Colon (tissue), 2 donors: ENCODE results near the gene ATP2B3.
A peak's percentile ranks its signal among the peaks of the same experiment; 100 is the strongest.
"Not testable (repeated sequence)": the region's sequence is repeated elsewhere in the genome, so short reads cannot be mapped to it uniquely, and the experiment has no call there.

ENCODE experiments used
- FAIRE-seq: peaks from 2 replicates; lab custom pipeline; 2012; peaks lifted over from hg19 to GRCh38; lab: Jason Lieb, UNC
- donor health status: control.
- donor health status: control.

The ATP2B3 gene

DNA sequence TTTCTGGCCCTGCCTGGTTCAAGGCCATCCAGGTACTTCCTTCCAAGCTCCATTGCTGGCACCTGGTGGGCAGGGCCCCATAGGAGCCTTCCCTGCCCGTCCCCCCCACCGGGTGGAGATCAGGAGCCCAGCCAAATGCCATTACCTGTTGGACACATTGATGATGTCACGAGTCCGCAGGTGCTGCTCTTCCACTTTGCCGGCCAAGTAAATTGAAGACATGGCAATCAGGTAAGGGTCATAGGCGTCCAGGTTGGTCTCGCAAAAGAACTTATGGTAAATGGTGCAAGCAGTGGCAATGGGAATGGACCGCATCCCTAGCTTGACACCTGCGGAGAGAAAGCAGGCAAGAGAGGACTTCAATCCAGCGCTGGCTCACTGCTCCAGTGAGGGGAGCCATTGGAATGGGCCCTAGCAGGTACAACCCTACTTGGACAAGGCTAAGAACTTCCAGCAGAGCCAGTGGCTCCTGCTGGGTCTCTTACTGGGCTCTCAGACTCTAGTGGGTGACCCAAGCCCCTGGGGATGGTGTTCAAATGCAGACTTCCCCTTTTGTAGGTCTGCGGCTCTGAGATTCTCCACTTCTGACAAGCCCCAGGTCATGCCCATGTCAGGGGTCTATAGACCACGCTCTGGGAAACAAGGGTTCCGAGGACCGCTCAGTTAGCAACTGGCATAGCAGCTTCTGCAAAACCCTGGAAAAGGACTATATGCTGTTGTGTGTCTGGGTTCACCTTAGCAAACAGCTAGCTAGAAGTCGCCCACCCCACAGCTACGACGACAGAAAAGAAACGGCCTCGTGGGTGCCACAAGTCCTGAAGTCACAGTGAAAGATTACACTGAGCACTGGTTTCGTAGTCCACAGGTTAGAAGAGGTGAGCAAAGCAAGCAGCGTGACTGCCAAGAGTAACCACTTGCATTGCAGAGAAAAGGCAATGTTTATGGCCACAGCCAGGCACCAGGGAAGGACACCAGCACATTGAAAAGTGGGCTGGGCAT, 78.7 kb downstream of the ATP2B3 start:
- no peak for FAIRE-seq

DNA sequence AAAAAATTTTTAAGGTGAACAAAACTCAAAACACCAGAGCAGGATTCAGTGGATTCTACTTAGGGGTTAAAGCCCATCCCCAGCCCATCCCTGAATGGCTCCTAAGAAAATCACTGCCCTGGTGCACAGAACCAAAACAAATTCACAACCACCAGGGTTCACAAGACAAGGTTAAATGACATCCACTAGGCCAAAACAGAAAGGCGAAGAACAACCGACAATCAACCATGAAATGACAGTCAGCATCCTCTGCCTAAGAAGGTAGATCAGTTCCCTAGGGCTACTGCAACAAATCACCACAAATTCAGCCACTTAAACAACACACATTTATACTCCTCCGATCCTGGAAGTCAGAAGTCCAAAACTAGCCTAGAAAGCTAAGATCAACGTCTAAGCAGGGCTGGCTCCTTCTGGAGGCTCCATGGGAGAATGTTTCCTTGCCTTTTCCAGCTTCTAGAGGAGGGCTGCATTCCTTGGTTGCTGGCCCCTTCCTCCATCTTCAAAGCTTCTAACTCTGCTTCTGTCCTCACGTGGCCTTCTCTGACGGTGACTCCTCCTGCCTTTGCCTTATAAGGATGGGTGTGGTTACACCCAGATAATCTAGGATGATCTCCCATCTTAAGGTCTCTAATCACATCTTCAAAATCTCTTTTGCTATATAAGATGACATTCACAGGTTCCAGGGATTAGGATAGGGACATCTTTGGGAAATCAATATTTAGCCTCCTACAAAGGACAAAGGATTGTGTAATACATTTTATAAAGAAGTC, 79.7 kb downstream of the ATP2B3 start:
- peak; percentile 14 for FAIRE-seq

DNA sequence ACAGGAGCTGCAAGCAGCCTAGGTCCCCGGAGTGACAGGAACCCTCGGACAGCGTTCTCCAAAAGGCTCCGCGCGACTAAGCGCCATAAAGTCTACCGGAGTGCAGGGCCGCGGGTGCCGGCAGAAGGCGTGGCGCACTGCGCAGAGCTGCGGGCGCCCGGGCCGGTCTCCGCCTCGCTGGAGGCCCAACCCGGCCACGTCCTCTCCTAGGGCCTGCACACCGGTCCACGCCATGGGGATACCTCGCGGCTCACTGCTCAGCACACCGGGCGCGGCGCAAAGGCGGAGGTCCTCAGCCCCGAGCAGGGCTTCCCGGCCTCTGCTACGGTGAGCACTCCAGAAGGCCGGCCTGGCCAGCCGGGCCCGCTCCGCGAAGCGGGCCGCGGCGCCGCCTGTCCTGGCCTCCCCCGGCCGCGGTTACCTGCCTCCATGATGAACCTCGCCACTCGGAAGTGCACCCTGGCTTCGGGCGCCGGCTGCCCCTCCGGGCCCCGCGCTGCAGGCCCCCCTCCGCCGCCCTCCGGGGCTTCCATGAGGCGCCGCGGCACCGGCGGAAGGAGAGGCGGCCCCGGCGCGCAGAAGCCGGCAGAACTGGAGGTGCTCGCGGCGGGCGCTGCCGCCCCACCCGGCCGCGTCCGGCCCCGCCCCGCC, 81.2 kb downstream of the ATP2B3 start, which contains the start of gene CCNQ:
Gene CCNQ, minus strand, starts transcription at position 599 of the 651 bp plus-strand sequence. Its CDS starts 66 bp downstream, at position 533.
- no peak for FAIRE-seq

DNA sequence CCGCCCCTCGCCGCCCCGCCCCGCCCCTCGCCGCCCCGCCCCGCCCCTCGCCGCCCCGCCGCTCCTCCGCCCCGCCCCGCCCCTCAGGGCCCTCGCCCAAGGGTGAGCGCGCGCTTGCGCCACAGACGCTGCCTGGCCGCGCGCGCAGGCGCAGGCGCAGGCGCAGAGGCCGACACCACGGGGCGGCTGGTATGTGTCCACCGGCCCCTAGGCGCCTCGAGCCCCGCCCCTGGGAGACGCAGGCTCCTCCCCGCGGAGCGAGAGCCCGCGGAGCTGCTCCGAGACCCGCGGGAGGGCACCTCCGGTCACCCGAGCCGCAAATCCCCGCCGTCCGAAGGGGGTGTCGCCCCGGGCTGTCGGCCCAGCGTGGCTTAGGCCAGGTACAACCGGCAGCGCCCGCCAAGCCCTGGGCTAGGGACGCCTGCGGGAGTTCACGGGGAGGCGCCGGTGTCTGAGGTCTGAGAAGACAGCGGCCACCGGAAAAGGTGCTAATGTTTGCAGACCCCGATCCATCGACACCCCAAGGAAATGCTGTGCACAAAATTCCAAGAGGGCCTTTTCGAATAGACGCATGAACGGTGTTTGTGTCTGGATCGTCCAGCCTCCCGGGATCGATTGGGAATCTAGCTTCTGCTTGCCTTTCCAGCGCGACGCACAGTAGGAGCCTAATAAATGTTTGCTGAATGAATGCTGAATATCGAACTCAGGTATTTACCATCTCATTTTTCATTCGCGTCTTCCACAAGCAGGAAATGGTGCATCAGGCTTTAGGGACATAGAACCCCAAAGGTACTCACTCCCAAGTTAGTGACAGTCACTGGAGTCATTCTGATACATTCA, 82.0 kb downstream of the ATP2B3 start:
- no peak for FAIRE-seq

DNA sequence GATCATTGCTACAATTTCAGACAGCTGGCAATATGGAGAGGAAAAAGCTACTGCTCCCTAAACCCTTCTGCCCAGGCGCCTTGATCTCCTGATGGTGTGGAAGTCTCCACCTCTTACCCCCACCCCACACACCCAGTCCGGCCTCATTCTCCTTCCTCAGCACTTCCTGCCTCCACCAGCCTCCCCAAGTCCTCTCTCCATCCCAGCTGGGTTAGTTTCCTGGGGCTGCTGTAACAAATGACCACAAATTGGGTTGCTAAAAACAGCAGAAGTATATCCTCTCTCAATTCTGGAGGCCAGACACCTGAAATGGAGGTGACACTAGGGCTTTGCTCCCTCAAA, 82.6 kb downstream of the ATP2B3 start:
- no peak for FAIRE-seq

DNA sequence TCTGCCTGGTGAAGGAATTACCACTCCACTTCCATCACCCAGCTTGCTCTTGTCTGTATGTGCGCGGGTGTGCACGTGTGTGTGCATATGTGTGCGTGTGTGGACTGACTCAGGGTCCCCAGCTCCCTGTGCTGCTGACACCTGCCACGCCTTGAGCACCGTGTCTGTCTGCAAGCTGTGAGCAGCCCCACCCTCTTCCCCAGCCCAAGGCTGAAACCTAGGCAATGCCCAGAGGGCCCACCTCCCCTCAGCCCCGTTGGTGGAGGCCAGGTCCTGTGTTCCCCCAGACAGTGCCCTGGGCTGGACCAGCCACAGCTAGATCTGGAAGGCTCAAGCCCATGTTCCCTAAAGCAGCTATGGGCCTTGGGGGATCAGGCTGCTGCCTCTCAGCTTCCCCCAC, 83.5 kb downstream of the ATP2B3 start:
- no peak for FAIRE-seq

DNA sequence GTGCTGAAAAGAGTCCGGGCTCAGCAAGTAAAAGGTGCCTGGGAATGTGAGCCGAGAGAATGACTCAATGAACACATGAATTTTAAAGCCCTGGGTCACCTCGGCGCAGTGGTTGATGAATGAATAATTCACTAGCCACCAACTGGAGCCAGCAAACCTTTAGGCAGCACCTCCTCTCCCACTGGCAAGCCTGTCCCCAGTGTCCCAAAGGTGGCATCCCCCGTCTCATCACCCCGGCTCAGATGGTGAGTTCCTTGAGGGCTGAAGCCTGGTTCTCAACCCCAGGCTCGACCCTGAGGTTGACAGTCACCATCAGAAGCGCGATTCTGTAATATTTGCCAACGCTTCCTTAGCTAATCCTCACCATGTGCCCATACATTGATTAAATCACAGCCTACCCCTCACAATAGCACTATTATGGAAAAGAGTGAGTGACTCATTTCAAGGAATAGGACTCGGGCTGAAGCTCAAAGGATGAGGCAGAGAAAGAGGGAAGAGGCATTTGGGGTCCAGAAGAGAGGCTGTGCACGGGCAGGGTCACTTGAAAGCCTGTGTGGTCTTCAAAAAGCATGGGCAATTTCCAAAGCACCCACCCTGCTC, 84.2 kb downstream of the ATP2B3 start:
- FAIRE-seq: no peak

DNA sequence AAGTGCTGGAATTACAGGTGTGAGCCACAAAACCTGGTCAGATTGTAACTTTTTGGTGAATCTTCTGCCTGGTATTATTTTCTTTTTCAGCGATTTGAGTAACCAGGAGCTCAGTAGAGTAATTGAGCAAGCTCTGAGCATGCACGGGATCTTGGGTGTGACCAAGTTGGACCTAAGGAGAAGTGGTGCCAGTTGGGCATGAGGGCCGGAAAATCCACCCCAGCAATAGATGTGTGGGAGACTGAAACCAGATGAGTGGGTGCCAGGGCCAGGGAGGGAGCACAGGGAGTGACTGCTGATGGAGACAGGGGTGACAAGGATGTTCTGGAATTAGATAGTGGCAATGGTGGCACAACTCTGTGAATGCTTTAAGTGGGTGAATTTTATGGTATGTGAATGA, 85.2 kb downstream of the ATP2B3 start:
- no peak for FAIRE-seq

DNA sequence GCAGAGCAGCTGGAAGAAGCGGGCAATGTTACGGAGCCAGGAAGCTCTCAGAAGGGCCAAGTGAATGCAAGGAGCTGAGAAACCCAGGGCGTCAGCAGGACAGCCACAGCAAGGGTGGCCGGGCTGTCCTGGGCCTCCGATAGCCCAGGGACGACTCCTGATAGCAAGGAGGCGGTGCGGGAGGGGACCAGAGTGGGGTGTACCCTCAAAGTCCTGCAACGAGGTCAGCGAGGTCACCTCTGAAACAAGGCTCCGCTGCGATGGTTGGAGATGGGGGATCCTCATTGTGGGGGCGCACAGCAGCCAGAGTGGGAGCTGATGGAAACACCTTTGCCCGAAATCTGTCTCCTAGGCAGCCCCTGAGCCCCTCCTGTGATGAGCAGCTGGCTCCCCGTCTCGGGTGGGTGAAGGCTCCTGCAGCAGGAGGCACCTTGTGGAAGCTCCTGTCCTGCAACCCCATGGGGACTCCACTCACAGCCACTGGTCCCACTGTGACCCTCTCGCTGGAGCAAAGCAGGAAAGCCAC, 85.8 kb downstream of the ATP2B3 start:
- FAIRE-seq: no peak

DNA sequence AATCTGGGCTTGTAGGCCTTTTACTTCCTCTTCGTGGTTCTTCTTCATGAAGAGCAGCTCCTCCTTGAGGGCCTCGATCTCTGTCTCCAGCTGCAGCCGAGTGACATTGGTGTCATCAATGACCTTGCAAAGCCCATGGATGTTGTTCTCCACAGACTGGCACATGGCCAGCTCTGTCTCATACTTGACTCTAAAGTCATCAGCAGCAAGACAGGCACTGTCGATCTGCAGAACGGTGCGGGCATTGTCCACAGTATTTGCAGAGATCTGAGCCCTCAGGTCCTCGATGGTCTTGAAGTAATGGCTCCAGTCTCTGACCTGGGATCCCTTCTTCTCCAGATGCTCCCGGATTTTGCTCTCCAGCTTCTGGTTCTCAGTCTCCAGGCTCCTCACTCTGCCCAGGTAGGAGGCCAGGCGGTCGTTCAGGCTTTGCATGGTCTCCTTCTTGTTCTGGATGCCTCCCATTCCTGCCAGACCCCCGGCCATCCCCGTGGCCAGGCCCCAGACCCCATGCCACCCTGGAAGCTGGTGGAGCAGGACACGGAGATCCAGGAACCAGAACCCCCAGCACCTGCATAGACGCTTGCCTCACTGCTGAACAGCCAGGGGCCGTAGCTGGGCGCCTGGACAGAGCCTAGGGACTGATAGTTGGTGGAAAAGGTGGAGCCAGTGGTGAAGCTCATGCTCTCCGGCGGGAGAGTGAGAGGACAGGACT, 87.4 kb downstream of the ATP2B3 start:
- not testable (repeated sequence) for FAIRE-seq

DNA sequence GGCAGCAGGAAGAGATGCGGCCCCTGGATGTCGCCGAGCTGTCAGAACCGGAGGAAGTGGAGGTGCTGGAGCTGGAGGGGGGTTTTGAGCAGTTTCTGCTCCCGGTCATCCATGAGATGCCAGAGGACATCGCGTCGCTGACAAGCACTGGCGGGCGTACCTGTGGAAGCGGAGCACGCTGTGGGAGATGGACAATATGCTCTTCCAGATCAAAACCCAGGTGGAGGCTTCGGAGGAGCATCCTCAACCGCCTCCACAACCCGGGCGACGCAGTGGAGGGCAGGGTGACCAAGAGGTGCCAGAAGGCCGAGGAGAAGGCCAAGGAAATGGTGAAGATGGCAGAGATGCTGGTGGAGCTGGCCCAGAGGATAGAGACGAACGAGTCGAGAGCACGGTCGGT, 89.1 kb downstream of the ATP2B3 start:
- no peak for FAIRE-seq

DNA sequence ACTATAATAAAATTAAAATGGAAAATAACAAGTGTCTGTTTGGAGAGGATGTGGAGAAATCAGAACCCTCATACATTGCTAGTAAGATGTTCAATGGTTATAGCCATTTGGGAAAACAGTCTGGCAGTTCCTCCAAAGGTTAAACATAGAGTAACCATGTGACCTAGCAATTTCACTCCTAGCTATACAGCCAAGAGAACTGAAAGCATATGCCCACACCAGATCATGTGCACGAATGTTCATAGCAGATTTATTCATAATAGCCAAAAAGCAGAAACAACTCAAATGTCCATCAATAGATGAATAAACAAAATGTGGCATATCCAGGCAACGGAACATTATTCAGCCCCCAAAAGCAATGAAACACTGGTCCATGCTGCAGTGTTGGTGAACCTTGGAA, 90.9 kb downstream of the ATP2B3 start:
- FAIRE-seq: no peak

DNA sequence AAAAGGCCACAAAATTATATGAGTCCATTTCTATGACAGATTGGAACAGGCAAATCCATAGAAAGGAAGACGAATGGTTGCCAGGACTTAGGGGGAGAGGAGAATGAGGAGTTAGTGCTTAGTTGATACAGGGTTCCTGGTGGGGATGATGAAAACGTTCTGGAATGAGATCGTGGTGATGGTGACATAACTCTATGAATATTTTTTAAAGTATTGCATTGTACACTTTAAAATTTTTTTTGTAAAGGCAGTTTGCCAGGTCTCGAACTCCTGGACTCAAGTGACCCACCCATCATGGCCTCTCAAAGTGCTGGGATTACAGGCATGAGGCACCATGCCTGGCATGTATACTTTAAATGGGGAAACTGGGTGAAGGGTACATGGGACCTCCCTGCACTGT, 91.4 kb downstream of the ATP2B3 start:
- FAIRE-seq: no peak

DNA sequence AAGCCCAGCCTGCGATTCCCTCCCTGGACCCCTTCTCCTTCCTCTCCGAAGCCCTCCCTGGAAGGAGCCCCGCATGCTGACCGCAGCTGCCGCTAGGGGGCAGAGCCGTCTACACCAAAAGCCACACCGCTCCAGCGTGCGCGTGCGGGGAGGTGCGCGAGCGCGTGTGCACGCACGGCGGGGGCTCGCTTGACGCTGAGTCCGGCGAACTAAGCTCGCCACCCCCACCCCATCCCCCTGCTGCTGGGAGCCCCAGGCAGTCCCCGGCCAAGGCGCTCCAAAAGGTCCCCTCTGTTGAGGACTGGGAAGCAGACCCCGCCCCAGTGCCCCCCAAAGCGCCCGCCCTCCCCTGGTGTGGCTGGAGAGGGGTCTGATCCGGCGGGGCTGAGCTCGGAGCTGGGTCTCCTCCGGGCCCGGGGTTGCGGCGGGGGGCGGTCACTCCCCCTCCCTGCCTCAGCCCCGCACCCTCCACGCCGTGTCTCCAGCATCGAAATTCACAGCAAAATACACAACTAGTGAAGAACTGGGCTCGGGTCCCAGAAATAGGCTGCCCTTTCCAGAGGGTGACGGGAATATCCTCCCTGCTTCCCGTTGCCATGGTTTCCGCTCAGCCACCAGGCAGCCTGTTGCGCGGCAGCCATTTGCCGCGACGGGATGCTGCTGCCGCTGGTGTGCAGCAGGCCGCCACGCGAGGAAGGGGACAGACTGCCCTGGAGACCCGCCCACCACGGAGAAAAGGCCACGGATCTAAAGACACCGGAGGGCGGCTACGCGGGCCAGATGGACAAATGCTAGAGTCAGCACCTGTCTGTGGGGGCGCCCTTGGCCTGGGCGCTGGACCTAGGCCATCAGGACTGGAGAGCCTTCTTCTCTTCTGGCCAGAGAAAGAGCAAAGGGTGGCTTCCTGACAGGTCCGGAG, 92.7 kb downstream of the ATP2B3 start:
- FAIRE-seq: no peak

DNA sequence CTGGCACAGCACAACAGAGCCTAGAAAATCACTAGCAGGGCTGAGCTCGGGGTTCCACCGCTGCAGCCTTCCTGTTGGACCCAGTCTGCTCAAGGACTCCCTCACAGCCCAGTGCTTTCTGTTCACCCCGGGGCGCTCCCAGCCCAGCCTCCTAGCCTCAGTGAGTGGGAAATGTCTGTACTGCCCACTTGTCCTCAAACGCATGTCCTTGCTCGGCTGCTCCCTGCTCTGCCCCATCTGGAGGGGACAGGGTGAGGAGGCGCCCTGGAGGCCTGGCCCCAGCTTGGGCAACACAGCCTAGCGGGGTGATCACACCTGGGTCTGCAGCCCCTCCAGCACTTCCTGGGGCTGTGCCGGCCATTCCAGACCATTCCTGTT, 93.4 kb downstream of the ATP2B3 start:
- no peak for FAIRE-seq

DNA sequence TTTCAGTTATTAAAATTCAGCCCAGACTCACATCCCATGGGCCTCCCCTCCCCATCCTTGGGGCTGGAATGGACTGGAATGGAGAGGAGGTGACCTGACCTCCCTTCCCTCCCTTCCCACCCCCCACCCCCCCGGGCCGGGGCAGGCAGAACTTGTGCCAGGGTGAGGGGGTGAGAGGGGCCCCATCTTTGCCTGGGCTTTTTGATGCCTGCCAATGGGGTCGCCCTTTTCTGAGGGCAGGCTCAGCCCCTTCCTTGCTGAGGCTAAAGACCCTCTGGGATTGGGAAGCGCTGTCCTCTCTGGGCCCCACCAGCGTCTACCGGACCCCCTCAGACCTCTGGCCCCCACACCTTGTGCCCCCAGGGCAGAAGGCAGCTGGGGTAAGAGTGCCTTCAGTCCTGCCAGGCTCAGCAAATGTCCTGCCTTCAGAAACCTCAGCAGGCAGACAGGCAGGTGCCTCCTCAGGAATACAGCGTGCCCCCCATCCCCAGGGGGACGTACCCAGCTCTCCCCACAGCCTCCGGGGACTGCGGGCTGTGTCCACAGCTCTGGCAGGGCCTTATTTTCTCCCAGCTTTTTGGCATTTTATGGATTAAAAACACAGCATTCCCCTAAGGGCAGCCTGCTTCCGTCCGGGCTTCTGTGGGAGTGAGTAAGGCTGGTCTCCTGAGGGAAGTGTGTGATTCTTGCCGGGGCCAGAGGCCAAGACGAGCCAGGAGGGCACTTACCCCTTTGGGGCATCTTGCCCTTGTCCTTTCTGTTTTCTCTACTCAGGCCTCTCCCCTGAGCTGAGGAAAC, 94.1 kb downstream of the ATP2B3 start:
- FAIRE-seq: no peak

DNA sequence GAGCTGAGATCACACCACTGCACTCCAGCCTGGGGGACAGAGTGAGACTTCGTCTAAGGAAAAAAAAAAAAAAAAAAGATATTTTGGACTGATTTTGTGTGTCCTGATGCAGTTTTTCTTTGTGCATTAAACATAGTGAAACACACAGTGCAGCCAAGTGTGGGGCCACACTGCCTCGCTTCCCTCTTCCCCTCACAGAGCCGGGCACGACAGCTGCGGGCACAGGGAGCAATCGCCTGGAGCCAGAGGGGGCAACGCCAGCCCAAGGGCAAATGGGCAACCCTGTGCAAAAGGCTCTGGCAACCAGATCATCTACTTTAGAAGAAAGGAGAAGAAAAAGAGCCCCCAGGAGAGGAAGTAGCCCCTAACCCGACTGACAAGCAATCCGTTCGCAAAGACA, 95.0 kb downstream of the ATP2B3 start:
- no peak for FAIRE-seq

DNA sequence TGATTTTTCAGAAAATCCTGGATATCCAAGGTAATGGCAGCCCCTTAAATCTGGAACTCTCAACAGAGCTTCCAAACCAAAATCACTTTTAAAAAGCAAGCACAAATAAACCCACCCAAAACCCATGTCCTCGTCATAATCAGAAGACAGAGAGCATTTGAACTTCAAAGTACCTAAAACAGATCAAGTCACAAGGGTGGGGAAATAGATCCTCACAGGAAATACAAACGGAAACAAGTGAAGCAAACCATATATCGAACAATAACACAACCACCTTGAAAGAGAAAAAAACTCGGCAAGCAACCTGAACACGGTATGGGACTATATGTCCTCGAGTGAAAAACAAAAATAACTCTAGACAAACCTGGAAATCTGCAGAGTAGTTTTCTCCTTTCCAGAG, 97.4 kb downstream of the ATP2B3 start:
- FAIRE-seq: no peak

DNA sequence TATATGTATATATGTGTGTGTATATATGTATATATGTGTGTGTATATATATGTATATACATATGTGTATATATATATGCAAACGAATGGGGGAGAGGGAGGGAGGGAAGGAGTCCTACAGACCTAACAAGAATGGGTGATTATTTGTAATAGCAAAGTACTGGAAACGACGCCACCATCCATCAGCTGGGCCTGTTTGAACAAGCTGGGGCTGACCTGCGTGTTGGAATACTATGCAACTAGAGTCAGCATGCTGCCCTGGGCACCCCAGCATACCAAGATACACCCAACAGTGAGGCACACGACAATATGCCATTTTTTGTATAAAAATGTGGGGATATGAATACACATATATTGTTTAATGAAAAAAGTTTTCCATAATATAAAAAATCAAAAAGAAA, 103.1 kb downstream of the ATP2B3 start:
- FAIRE-seq: peak; percentile 55
